ENCODE results near the gene RAB7B. TPM values are rescaled to one million over a fixed set of nuclear protein-coding genes. Genes with fewer than 3 reads are reported as not detected.

Gene RAB7B
- total and polyA plus RNA-seq, 2 of the 4 experiments (the other 2 are of a cell fraction) = 9.1 to 14.7 TPM

DNA sequence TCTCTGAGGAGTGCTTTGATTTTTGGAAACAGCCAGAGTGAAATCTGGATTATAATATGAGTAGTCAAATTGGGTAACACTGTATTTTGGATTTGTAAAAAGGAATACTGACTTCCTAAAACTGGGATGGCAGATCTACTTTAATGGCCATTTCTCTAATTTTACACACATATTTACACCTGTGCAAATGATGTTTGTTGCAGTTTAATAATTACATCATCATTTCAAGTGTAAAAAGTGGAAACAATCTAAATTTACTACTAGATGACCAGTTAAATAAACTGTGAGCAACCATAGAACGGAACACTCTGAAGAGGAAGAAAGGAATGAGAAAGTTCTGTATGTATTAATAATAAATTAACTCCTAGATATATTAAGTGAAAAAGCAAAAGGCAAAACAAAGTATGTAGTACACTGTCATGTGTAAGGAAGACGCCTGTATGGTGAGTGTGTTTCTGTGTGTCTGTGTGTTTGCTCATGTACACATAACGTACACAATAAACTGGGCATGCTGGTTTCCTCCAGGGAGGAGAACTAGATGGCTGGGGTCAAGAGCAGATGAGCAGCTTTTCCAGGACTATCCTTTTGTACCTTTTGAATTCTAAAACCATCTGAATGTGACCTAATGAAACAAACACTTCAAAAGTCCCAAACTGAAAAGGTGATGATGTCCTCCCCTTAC, 46.9 kb upstream of the RAB7B start:
- no TSS peak for BruUV-seq (replicated peaks)
- H3K4me2 ChIP-seq (ENCODE audit: low read depth, low read length) = no peak overlapping the region
- H2AK9ac ChIP-seq (replicated peaks; ENCODE audit: low read depth, low read length, poor library complexity) = no peak overlapping the region
- no peaks in the 10 kb centered on the region for H4K20me1 ChIP-seq (ENCODE audit: insufficient read depth, low read length)
- H3K4ac ChIP-seq (ENCODE audit: low read depth, low read length) = no peak overlapping the region
- H3K9ac ChIP-seq (ENCODE audit: low read depth, low read length) = no peak overlapping the region
- in situ Hi-C loops (cut with MboI; ENCODE audit: low sequenced_read_pairs) (no loop called here), intact Hi-C loops (cut with micrococcal nuclease) (no loop called here), dilution Hi-C loops (cut with HindIII; ENCODE audit: low sequenced_read_pairs, unreplicated experiment) (no loop called here)
- no peak overlapping the region for H3K56ac ChIP-seq (ENCODE audit: extremely low read depth, insufficient read depth, low read length)
- no peak overlapping the region for H3K4me3 ChIP-seq (ENCODE audit: insufficient read depth, low read depth, low read length)
- ChIA-PET CTCF (no interaction called here), POLR2A (ENCODE audit: unreplicated experiment) (no interaction called here)
- ATAC-seq (ENCODE audit: low read depth) (no peak), DNase-seq (no peak)
- H3K9me1 ChIP-seq (ENCODE audit: insufficient read depth, low read length) = 0 out of 2 replicates have a peak, but pooled peaks cover 3% of the 10 kb centered on the region
- peaks cover 38% of the 10 kb centered on the region for H3K27me3 ChIP-seq (ENCODE audit: control insufficient read depth, insufficient read depth, low read length)
- H3K9me3 ChIP-seq (ENCODE audit: control insufficient read depth, insufficient read depth, low read length) = no peaks in the 10 kb centered on the region
- no peak overlapping the region for H3K18ac ChIP-seq (ENCODE audit: low read depth, low read length)
- no peak overlapping the region for H2BK120ac ChIP-seq (ENCODE audit: low read depth, low read length)
- no peak overlapping the region for H4K8ac ChIP-seq (ENCODE audit: low read depth in 2 of 2, low read length in 2 of 2)
- H3K36me3 ChIP-seq (ENCODE audit: control insufficient read depth, insufficient read depth, low read length) = no peaks in the 10 kb centered on the region
- no peak overlapping the region for H2BK5ac ChIP-seq (ENCODE audit: low read depth, low read length, poor library complexity, severe bottlenecking)
- no peak overlapping the region for H4K5ac ChIP-seq (ENCODE audit: low read depth, low read length)
- no peaks in the 10 kb centered on the region for H3K79me1 ChIP-seq (ENCODE audit: low read depth in 1 of 2, low read length in 2 of 2)
- H2AK5ac ChIP-seq (ENCODE audit: low read depth, low read length) = no peak overlapping the region
- TF ChIP-seq CEBPB (IDR thresholded peaks at IDR 0.05; ENCODE audit: low read depth, low read length) = no peak
- no peak for TF ChIP-seq NFE2L2 (IDR thresholded peaks at IDR 0.05; ENCODE audit: low read depth, low read length)
- TF ChIP-seq BHLHE40 (IDR thresholded peaks at IDR 0.05; ENCODE audit: low read depth, low read length) = no peak
- no peak for TF ChIP-seq RCOR1 (IDR thresholded peaks at IDR 0.05; ENCODE audit: insufficient replicate concordance, low read length)
- TF ChIP-seq, protein P1, sequence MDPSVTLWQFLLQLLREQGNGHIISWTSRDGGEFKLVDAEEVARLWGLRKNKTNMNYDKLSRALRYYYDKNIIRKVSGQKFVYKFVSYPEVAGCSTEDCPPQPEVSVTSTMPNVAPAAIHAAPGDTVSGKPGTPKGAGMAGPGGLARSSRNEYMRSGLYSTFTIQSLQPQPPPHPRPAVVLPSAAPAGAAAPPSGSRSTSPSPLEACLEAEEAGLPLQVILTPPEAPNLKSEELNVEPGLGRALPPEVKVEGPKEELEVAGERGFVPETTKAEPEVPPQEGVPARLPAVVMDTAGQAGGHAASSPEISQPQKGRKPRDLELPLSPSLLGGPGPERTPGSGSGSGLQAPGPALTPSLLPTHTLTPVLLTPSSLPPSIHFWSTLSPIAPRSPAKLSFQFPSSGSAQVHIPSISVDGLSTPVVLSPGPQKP (IDR thresholded peaks at IDR 0.05; ENCODE audit: borderline replicate concordance, low read depth, low read length) = no peak
- no peak overlapping the region for H4K91ac ChIP-seq (ENCODE audit: insufficient read depth, low read depth, low read length)
- no peak overlapping the region for H3K27ac ChIP-seq (ENCODE audit: insufficient read depth, low read length)
- no peak overlapping the region for H3K14ac ChIP-seq (replicated peaks; ENCODE audit: low read depth, low read length)
- H2BK15ac ChIP-seq (ENCODE audit: low read depth, low read length) = no peak overlapping the region
- H3K4me1 ChIP-seq (ENCODE audit: control insufficient read depth, insufficient read depth, low read length) = no peaks in the 10 kb centered on the region
- no peak overlapping the region for H2AFZ ChIP-seq (replicated peaks; ENCODE audit: low read length, poor library complexity)
- no peak overlapping the region for H2BK20ac ChIP-seq (ENCODE audit: low read depth, low read length)
- H3K23ac ChIP-seq (ENCODE audit: low read depth, low read length) = no peak overlapping the region
- WGBS, 2 experiments (ENCODE audit: extremely low coverage in 2 of 2, insufficient read length in 1 of 2) = no CpG with 5 or more reads among the region's 3 CpGs

Measured in IMR-90 (cell line).